OCI-LY7 (cell line): ENCODE results near the gene ST14. TPM values are rescaled to one million over a fixed set of nuclear protein-coding genes. Genes with fewer than 3 reads are reported as not detected.

Experiments used
- BruUV-seq: library from RNA; stranded (reverse); fragments of 400-500 nt; replicated peaks from 2 replicates; lab custom pipeline; 2021; lab: Mats Ljungman, UMichigan
- CTCF ChIA-PET: fragments of 300-600 bp; sonication (Branson Sonifier 250); formaldehyde crosslinking; loops from one replicate; lab custom pipeline; 2022; ENCODE audit warnings: antibody characterized with exemption; ENCODE audit not compliant: unreplicated experiment; lab: Charles Lee
- POLR2A ChIA-PET: fragments of 300-600 bp; sonication (Branson Sonifier 250); formaldehyde crosslinking; loops from one replicate; lab custom pipeline; 2022; ENCODE audit warnings: antibody characterized with exemption; lab: Charles Lee
- DNase-seq: peaks from one replicate; pipeline ENCODE4 v3.0.0-alpha.2; 2015; ENCODE audit warnings: low spot score
- H2AFZ ChIP-seq: fragments of 200-600 bp; sonication (generic), shearing (Covaris generic); 2 replicates; pipeline ENCODE4 v1.6.1; 2014; ENCODE audit warnings: mild to moderate bottlenecking, antibody characterized with exemption, low read length, moderate library complexity
- H3K27ac ChIP-seq: fragments of 200-600 bp; sonication (generic); 2 replicates; pipeline ENCODE4 v1.5.1; 2014; ENCODE audit warnings: mixed run types, low read depth, mild to moderate bottlenecking, moderate library complexity, low read length, inconsistent platforms; ENCODE audit not compliant: poor library complexity, severe bottlenecking
- H3K36me3 ChIP-seq: fragments of 200-600 bp; sonication (generic); 2 replicates; pipeline ENCODE4 v1.6.1; 2014; ENCODE audit warnings: mild to moderate bottlenecking, antibody characterized with exemption, low read length, moderate library complexity, mixed read lengths; ENCODE audit not compliant: insufficient read depth
- H3K4me1 ChIP-seq: fragments of 200-600 bp; sonication (generic); 2 replicates; pipeline ENCODE4 v1.5.1; 2014; ENCODE audit warnings: mild to moderate bottlenecking, low read length; ENCODE audit not compliant: insufficient read depth, poor library complexity, severe bottlenecking
- H3K4me2 ChIP-seq: fragments of 200-600 bp; sonication (generic); 2 replicates; pipeline ENCODE4 v1.6.1; 2014; ENCODE audit warnings: mild to moderate bottlenecking, low read length
- H3K4me3 ChIP-seq: fragments of 200-600 bp; sonication (generic); 2 replicates; pipeline ENCODE4 v1.5.1; 2014; ENCODE audit warnings: mild to moderate bottlenecking, low read depth, low read length; ENCODE audit not compliant: poor library complexity, severe bottlenecking
- H3K79me2 ChIP-seq: fragments of 200-600 bp; sonication (generic); 2 replicates; pipeline ENCODE4 v1.6.1; 2016; ENCODE audit warnings: low read depth, mild to moderate bottlenecking, low read length, moderate library complexity, mixed read lengths; ENCODE audit not compliant: insufficient read depth
- H3K9me2 ChIP-seq: fragments of 200-600 bp; sonication (generic); 2 replicates; pipeline ENCODE4 v1.6.1; 2016; ENCODE audit warnings: mild to moderate bottlenecking, low read length, mixed read lengths; ENCODE audit not compliant: insufficient read depth
- H3K9me3 ChIP-seq: fragments of 200-600 bp; sonication (generic); 2 replicates; pipeline ENCODE4 v1.6.1; 2014; ENCODE audit warnings: mild to moderate bottlenecking, mixed run types, low read length, mixed read lengths
- H4K20me1 ChIP-seq: fragments of 200-600 bp; sonication (generic); 2 replicates; pipeline ENCODE4 v1.6.1; 2014; ENCODE audit warnings: mild to moderate bottlenecking, antibody characterized with exemption, low read length, moderate library complexity, mixed read lengths; ENCODE audit not compliant: insufficient read depth
- EZH2phosphoT487 ChIP-seq: fragments of 200-600 bp; sonication (generic); IDR thresholded peaks from 2 replicates; pipeline ENCODE4 v1.6.1; 2018; ENCODE audit warnings: low read depth, borderline replicate concordance, mild to moderate bottlenecking, mixed run types, antibody characterized with exemption, low read length, moderate library complexity, mixed read lengths
- intact Hi-C: fragments of 100-400 bp; cut with micrococcal nuclease; formaldehyde crosslinking; loops from one replicate; pipeline ENCODE4 v1.10.0; 2022; ENCODE audit not compliant: unreplicated experiment
- total RNA-seq, 2 experiments: library from RNA; depleted of rRNA in 1 of 2; stranded (reverse); fragments of >200 nt in 1 of 2; shearing (Covaris generic) in 1 of 2; gene quantifications; 2 replicates each; pipeline ENCODE4 v1.2.3, GENCODE V29; 2014 to 2022
- TF ChIP-seq, protein P1 (sequence below): fragments of 200-600 bp; sonication (generic); conservative IDR thresholded peaks from 2 replicates; pipeline ENCODE4 v1.5.1; 2014; ENCODE audit warnings: mild to moderate bottlenecking, antibody characterized with exemption, low read length, moderate library complexity, mixed read lengths

ST14 gene
- total RNA-seq, 2 experiments from 2014 or later: 98.0 to 135 TPM

DNA sequence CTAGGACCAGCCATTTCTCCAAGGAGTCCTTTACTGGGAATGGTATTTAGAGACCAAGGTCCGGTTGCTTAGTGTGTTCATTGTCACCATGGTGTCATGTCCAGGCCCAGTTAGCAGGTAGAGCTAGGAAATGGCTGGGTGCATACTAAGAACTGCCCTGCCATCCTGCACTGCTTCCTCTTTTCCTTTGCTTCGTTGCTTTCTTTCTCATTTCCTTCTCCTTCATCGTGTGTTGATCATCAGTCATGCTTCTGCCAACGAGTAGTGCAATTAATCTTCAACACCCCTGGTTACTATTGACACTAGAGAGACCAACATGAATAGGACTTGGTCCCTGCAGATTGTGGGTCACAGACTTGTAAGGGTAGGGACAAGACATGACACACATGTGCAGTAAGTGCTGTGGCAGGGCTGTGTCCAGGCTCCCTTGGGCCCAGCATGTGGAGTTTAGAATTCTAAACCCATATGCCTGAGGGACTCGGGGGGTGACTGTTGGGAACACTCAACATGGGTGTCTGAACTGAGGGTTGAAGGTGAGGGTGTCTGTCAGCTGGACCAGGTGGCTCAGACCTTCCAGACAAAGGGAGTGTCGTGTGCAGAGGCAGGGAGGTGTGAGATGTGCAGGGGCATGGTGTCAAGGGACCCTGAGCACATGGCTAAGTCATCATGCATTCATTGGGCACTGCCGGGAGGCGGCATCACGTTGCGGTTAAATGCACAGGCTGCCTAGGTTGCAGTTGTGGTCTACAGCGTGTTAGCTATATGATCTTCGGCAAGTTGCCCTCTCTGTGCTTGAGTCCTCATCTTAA is 42.6 kb downstream of the ST14 start:
- BruUV-seq: no TSS peak
- Histone ChIP-seq H3K4me1 (peaks cover 6% of the 10 kb centered on the region), H2AFZ (no peak overlapping the region), H3K27ac (no peak overlapping the region), H3K36me3 (peaks cover 95% of the 10 kb centered on the region), H3K79me2 (no peaks in the 10 kb centered on the region), H3K9me3 (no peaks in the 10 kb centered on the region), H3K9me2 (no peaks in the 10 kb centered on the region), H4K20me1 (no peaks in the 10 kb centered on the region), H3K4me2 (no peak overlapping the region), H3K4me3 (no peak overlapping the region)
- CTCF ChIA-PET: no interaction called here
- POLR2A ChIA-PET: interaction anchor here (1.2 kb wide), 1 partner anchor 21 kb away, joined by 8 read pairs; no protein-coding TSS in a partner anchor
- intact Hi-C loops: no loop called here
- no peak for TF ChIP-seq EZH2phosphoT487
- TF ChIP-seq, protein P1, sequence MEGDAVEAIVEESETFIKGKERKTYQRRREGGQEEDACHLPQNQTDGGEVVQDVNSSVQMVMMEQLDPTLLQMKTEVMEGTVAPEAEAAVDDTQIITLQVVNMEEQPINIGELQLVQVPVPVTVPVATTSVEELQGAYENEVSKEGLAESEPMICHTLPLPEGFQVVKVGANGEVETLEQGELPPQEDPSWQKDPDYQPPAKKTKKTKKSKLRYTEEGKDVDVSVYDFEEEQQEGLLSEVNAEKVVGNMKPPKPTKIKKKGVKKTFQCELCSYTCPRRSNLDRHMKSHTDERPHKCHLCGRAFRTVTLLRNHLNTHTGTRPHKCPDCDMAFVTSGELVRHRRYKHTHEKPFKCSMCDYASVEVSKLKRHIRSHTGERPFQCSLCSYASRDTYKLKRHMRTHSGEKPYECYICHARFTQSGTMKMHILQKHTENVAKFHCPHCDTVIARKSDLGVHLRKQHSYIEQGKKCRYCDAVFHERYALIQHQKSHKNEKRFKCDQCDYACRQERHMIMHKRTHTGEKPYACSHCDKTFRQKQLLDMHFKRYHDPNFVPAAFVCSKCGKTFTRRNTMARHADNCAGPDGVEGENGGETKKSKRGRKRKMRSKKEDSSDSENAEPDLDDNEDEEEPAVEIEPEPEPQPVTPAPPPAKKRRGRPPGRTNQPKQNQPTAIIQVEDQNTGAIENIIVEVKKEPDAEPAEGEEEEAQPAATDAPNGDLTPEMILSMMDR: no peak
- no peak for DNase-seq

DNA sequence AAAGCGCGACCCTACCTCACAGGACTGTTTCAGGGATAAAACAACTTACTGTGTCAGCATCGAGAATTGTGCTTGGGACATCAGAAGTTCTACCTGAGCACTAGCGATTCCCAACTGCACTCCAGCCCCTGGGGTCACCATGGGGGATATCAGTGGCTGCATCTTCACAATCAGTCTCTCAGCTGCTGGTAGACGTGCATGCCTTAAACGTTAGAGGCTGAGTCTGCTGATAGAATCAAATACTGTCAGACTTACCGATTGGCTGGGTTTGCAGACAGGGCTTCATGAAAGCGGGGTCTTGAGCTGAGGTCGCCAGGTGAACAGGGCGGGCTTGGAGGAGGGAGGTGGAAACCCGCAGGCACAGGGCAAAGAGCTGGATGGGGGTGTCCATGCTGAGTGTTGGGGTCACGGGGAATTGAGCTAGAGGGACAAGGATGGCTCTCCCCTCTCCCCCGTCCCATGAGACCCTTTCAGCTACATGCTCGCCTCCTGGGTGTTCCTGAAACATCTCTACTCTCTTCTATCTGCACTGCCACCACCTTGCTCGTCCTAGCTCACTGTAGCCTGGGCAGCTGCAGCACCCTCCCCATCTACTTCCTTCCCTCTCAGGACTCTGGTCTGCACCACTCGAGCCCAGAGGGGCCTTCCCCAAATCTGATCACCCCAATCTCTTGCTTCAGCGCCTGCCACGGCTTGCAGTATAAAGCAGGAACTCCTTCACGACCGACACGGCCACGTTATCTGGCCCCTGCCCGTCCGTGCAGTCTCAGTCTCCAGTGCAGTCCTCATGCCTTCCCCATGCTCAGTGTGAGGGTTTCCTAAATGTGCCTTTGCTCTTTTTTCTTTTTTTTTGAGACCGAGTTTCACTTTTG is 43.5 kb downstream of the ST14 start:
- no peak overlapping the region for H2AFZ ChIP-seq
- H3K4me1 ChIP-seq: peaks cover 6% of the 10 kb centered on the region
- H3K27ac ChIP-seq: no peak overlapping the region
- H3K4me3 ChIP-seq: no peak overlapping the region
- ChIA-PET POLR2A (interaction anchor here (0.7 kb wide), 1 partner anchor 1264 kb away, joined by 3 read pairs; no protein-coding TSS in a partner anchor), CTCF (no interaction called here)
- H4K20me1 ChIP-seq: no peaks in the 10 kb centered on the region
- peaks cover 95% of the 10 kb centered on the region for H3K36me3 ChIP-seq
- no peaks in the 10 kb centered on the region for H3K9me3 ChIP-seq
- H3K4me2 ChIP-seq: no peak overlapping the region
- TF ChIP-seq EZH2phosphoT487: no peak
- TF ChIP-seq, protein P1: no peak
- DNase-seq: no peak
- BruUV-seq: no TSS peak
- no peaks in the 10 kb centered on the region for H3K79me2 ChIP-seq
- intact Hi-C loops: no loop called here
- no peaks in the 10 kb centered on the region for H3K9me2 ChIP-seq
